ENCODE measurements around the gene RAB43. TPM values are rescaled to one million over a fixed set of nuclear protein-coding genes. Genes with fewer than 3 reads are reported as not detected.
"Not testable (repeated sequence)": the region's sequence is repeated elsewhere in the genome, so short reads cannot be mapped to it uniquely, and the experiment has no call there.

RAB43 gene
- total RNA-seq, 2 donors from 2014 or later: 26.4 to 53.5 TPM

DNA sequence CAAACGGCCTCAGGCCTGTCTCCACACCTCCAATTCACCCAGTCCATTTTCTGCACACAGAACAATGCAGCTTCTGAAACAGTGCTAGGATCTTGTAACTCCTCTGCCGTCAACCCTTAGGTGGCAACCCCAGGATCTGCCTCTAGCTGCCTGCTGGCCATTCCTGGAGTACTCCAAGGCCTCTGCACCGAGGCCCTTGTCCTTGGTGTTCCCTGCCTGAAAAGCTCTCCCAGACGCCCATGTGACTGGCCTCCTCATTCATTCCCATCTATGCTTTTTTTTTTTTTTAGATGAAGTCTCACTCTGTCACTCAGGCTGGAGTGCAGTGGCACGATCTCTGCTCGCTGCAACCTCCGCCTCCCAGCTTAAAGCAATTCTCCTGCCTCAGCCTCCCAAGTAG is 18.3 kb downstream of the RAB43 start:
- H3K27ac ChIP-seq: no peak overlapping the region
- no peaks in the 10 kb centered on the region for H3K36me3 ChIP-seq
- peaks cover 4 to 23% of the 10 kb centered on the region in 2 donors for H3K4me1 ChIP-seq (ENCODE audit: control insufficient read depth in 1 of 2, low read depth in 2 of 2)
- H3K4me3 ChIP-seq: no peak overlapping the region
- H3K9me3 ChIP-seq: no peaks in the 10 kb centered on the region
- H3K27me3 ChIP-seq (replicated peaks; ENCODE audit: insufficient read depth): no peaks in the 10 kb centered on the region
- no peak for DNase-seq (ENCODE audit: low spot score)
- ATAC-seq (ENCODE audit: insufficient number of reproducible peaks, low FRiP score, low read depth): no peak
- TF ChIP-seq CTCF (IDR thresholded peaks at IDR 0.05): no peak

DNA sequence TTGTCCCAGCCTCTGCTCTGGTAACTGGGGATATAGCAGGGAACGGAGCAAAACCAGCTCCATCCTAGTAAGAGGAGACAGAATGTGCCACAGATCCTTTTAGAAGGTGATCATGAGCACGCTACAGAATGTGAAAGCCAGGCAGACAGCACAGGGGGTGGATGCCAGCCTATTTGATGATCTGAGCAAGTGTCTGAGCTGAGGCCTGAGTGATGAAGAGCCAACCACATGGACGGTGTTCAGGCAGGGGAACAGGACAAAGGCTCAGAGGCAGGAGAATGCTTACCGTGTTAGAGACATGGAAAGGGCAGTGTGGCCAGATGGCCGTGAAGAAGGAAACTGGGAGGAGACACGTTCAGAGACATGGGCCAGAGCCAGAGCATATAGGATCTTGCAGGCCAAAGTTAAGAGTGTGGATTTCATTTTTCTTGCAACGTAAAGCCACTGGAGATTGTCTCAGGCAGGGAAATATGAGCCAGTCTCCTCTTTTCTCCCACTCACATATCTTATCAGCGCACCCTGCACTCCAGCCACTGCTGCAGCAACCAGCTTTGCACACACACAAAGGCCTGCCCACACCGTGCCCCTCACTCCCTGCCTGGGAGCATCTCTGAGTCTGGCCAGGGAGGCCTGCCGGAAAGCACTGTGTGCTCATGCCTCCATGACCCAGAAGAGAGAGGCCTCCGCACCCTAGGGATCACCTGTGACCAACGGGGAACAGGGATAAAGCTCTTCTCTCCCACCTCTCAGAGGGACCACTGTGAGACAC is 20.1 kb downstream of the RAB43 start:
- H3K9me3 ChIP-seq: no peaks in the 10 kb centered on the region
- peaks cover 4 to 22% of the 10 kb centered on the region in 2 donors for H3K4me1 ChIP-seq (ENCODE audit: control insufficient read depth in 1 of 2, low read depth in 2 of 2)
- no peaks in the 10 kb centered on the region for H3K36me3 ChIP-seq
- H3K27me3 ChIP-seq (replicated peaks; ENCODE audit: insufficient read depth): no peaks in the 10 kb centered on the region
- H3K4me3 ChIP-seq: no peak overlapping the region
- no peak overlapping the region for H3K27ac ChIP-seq
- ATAC-seq (ENCODE audit: insufficient number of reproducible peaks, low FRiP score, low read depth) (no peak), DNase-seq (ENCODE audit: low spot score) (no peak)
- TF ChIP-seq CTCF (IDR thresholded peaks at IDR 0.05): no peak

DNA sequence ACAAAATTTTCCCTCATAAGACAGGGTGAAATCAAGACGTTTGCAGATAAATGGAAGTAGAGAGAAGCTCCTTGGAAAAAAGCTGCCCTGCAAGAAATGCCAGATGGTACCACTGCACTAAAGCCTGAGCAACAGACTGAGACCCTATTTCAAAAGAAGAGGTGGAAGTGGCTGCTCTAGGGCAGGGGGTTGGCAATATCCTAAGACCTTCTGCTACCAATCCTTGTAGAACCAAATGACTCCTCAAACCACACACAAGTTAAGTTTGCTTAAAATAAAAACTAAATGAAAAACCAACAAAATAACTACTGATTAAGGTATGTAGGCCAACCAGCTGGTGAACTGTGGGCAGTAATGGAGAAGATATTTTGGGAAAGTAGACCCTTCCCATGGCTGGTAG is 21.3 kb downstream of the RAB43 start:
- DNase-seq (ENCODE audit: low spot score) (no peak), ATAC-seq (ENCODE audit: insufficient number of reproducible peaks, low FRiP score, low read depth) (no peak)
- no peak overlapping the region for H3K27ac ChIP-seq
- peaks cover 0 to 11% of the 10 kb centered on the region in 2 donors for H3K4me1 ChIP-seq (ENCODE audit: control insufficient read depth in 1 of 2, low read depth in 2 of 2)
- H3K4me3 ChIP-seq: no peak overlapping the region
- no peaks in the 10 kb centered on the region for H3K27me3 ChIP-seq (replicated peaks; ENCODE audit: insufficient read depth)
- peaks cover 2% of the 10 kb centered on the region for H3K36me3 ChIP-seq
- no peak for TF ChIP-seq CTCF (IDR thresholded peaks at IDR 0.05)
- no peaks in the 10 kb centered on the region for H3K9me3 ChIP-seq

GRCh38 chr3:129095285-129095684 is 26.3 kb downstream of the RAB43 start:
- ATAC-seq (ENCODE audit: insufficient number of reproducible peaks, low FRiP score, low read depth) (no peak), DNase-seq (ENCODE audit: low spot score) (no peak)
- no peaks in the 10 kb centered on the region for H3K27me3 ChIP-seq (replicated peaks; ENCODE audit: insufficient read depth)
- H3K4me1 ChIP-seq (ENCODE audit: control insufficient read depth in 1 of 2, low read depth in 2 of 2): peaks cover 0 to 8% of the 10 kb centered on the region in 2 donors
- no peak overlapping the region for H3K27ac ChIP-seq
- H3K9me3 ChIP-seq: no peaks in the 10 kb centered on the region
- H3K4me3 ChIP-seq: no peak overlapping the region
- no peak for TF ChIP-seq CTCF (IDR thresholded peaks at IDR 0.05)
- peaks cover 27% of the 10 kb centered on the region for H3K36me3 ChIP-seq

GRCh38 chr3:129088312-129088711 is 33.3 kb downstream of the RAB43 start:
- not testable (repeated sequence) for ATAC-seq (ENCODE audit: insufficient number of reproducible peaks, low FRiP score, low read depth); H3K36me3 ChIP-seq; H3K27me3 ChIP-seq (replicated peaks; ENCODE audit: insufficient read depth); H3K9me3 ChIP-seq; H3K4me3 ChIP-seq; H3K27ac ChIP-seq; DNase-seq (ENCODE audit: low spot score)
- peaks cover 6 to 22% of the 10 kb centered on the region in 2 donors for H3K4me1 ChIP-seq (ENCODE audit: control insufficient read depth in 1 of 2, low read depth in 2 of 2)

GRCh38 chr3:129087904-129088303 is 33.7 kb downstream of the RAB43 start:
- H3K4me1 ChIP-seq (ENCODE audit: control insufficient read depth in 1 of 2, low read depth in 2 of 2): peaks cover 6 to 22% of the 10 kb centered on the region in 2 donors
- DNase-seq (ENCODE audit: low spot score); H3K27me3 ChIP-seq (replicated peaks; ENCODE audit: insufficient read depth); H3K9me3 ChIP-seq; H3K36me3 ChIP-seq; H3K4me3 ChIP-seq: not testable (repeated sequence)
- peak overlapping the region in 1 of 2 donors; percentile 98 for H3K27ac ChIP-seq
- ATAC-seq (ENCODE audit: insufficient number of reproducible peaks, low FRiP score, low read depth): peak; percentile 94

All from thoracic aorta (tissue), 2 donors.